CD4-positive, alpha-beta T cell treated with Interleukin-15 for 1 hour (primary cell): Measurements from ENCODE around the gene STK38L.

Source experiments
- DNase-seq: peaks from one replicate; pipeline ENCODE4 v3.0.0-alpha.2; 2020

STK38L gene

GRCh38 chr12:27359578-27360340 lies 115.7 kb downstream of the STK38L start:
- no peak for DNase-seq

- no peak for DNase-seq
These were observed 117.3 kb downstream of the STK38L start for GRCh38 chr12:27361372-27361771.

- DNase-seq: no peak
These were observed 122.5 kb downstream of the STK38L start for GRCh38 chr12:27366621-27367020.

- DNase-seq: no peak
These were observed 123.0 kb downstream of the STK38L start for GRCh38 chr12:27367078-27367477.
